Activated CD8-positive, alpha-beta memory T cell treated with anti-CD3 and anti-CD28 coated beads, Interleukin-2, amount 10 ng/mL, durations not matched to agents 7 days and 5 days (primary cell): ENCODE measurements around the gene SV2A. TPM values are rescaled to one million over a fixed set of nuclear protein-coding genes. Genes with fewer than 3 reads are reported as not detected.
"Not testable (repeated sequence)": the region's sequence is repeated elsewhere in the genome, so short reads cannot be mapped to it uniquely, and the experiment has no call there.

ENCODE experiments used
- ATAC-seq: fragments of 150-1000 bp; cut with Tn5 transposase; one replicate; pipeline ENCODE4 v1.10.0; 2021; ENCODE audit warnings: moderate library complexity
- CTCF ChIA-PET: fragments of 350-600 bp; sonication (Branson Sonifier 250); formaldehyde crosslinking; loops from one replicate; lab custom pipeline; 2021; ENCODE audit warnings: antibody characterized with exemption; lab: Charles Lee
- DNase-seq: peaks from one replicate; pipeline ENCODE4 v3.0.0-alpha.2; 2020
- H3K27ac Mint-ChIP-seq: one replicate; pipeline ENCODE4 v1.8.0; 2021; ENCODE audit warnings: mild to moderate bottlenecking, mixed read lengths
- H3K27me3 Mint-ChIP-seq: one replicate; pipeline ENCODE4 v1.8.0; 2021; ENCODE audit warnings: mixed read lengths
- H3K36me3 Mint-ChIP-seq: one replicate; pipeline ENCODE4 v1.8.0; 2021; ENCODE audit warnings: mild to moderate bottlenecking, mixed read lengths
- H3K4me1 Mint-ChIP-seq: one replicate; pipeline ENCODE4 v1.8.0; 2021; ENCODE audit warnings: mixed read lengths
- H3K4me3 Mint-ChIP-seq: one replicate; pipeline ENCODE4 v1.8.0; 2021; ENCODE audit warnings: mild to moderate bottlenecking, moderate library complexity, mixed read lengths
- H3K9me3 Mint-ChIP-seq: one replicate; pipeline ENCODE4 v1.8.0; 2022; ENCODE audit warnings: low read depth, mixed read lengths
- total RNA-seq, 2 experiments: library from RNA; stranded (reverse); gene quantifications; one replicate each; pipeline ENCODE4 v1.2.3, GENCODE V29; 2021

Gene SV2A, protein sequence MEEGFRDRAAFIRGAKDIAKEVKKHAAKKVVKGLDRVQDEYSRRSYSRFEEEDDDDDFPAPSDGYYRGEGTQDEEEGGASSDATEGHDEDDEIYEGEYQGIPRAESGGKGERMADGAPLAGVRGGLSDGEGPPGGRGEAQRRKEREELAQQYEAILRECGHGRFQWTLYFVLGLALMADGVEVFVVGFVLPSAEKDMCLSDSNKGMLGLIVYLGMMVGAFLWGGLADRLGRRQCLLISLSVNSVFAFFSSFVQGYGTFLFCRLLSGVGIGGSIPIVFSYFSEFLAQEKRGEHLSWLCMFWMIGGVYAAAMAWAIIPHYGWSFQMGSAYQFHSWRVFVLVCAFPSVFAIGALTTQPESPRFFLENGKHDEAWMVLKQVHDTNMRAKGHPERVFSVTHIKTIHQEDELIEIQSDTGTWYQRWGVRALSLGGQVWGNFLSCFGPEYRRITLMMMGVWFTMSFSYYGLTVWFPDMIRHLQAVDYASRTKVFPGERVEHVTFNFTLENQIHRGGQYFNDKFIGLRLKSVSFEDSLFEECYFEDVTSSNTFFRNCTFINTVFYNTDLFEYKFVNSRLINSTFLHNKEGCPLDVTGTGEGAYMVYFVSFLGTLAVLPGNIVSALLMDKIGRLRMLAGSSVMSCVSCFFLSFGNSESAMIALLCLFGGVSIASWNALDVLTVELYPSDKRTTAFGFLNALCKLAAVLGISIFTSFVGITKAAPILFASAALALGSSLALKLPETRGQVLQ
- total RNA-seq: 10 to 100 TPM; 15.8 to 17.1 TPM

DNA sequence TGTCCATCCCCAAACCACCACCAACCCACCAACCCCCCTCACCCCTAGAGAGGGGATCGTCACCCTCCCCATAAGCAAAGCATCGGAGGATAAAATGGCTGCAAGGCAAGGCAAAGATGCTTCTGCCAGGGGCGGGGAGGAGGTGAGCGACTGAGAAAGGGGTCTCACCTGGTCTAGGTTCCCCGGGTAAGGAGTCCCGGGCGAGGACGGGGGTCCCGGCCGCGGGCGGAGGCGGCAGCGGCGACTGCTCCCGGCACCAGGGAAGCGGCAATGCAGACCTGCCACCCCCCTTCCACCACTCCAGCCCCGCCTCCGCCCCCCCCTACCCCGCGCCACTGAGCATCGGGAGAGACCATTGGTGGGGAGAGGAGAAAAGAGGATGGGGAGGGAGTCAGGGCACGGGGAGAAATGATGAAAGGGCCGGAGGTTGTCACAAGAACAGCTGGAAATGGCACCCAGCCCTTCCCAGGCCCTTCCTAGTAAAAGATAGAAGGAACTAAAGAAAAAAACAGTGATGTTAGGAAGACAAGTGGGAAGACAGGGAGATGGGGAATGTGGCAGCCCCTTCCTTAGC lies at the start of gene SV2A:
Gene SV2A (minus strand): TSS at position 274 of the 574 bp plus-strand sequence. CDS start 4,004 bp downstream, outside the sequence.
- H3K4me1 Mint-ChIP-seq: peaks cover 35% of the 10 kb centered on the region
- peak within 1 kb of the TSS; percentile 77 for H3K27ac Mint-ChIP-seq
- ATAC-seq: peak; percentile 82
- H3K36me3 Mint-ChIP-seq: peaks cover 13% of the 10 kb centered on the region
- CTCF ChIA-PET: no interaction called here
- H3K4me3 Mint-ChIP-seq: peak within 1 kb of the TSS; percentile 83
- H3K27me3 Mint-ChIP-seq: no peaks in the 10 kb centered on the region
- peak; percentile 61 for DNase-seq
- H3K9me3 Mint-ChIP-seq: no peaks in the 10 kb centered on the region

DNA sequence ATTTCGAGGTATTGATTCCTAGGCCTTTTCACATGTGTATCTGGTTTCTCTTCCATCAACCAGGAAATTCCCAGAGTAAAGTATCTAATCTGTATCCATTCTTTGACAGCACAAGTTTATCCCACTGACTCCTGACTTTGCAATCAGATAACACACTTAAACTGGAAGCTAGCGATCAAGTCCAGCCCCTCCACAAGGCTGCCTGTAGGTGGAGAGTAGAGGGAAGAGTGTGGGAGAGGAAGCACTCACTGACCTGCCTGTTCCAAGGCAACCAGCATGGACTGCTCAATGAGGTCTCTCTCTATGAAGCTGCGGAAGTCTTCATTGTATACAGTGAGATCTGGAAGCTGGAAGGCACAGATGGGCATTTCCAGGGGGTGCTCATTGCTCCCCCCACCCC lies 49.4 kb upstream of the SV2A start:
- CTCF ChIA-PET: interaction anchor here (1.0 kb wide), 1 partner anchor 83 kb away, joined by 3 read pairs; no protein-coding TSS in a partner anchor
- Mint-ChIP-seq H3K4me1 (peaks cover 8% of the 10 kb centered on the region), H3K9me3 (no peaks in the 10 kb centered on the region), H3K27me3 (no peaks in the 10 kb centered on the region), H3K27ac (no peak overlapping the region), H3K36me3 (peaks cover 21% of the 10 kb centered on the region), H3K4me3 (no peak overlapping the region)
- ATAC-seq: no peak
- no peak for DNase-seq

DNA sequence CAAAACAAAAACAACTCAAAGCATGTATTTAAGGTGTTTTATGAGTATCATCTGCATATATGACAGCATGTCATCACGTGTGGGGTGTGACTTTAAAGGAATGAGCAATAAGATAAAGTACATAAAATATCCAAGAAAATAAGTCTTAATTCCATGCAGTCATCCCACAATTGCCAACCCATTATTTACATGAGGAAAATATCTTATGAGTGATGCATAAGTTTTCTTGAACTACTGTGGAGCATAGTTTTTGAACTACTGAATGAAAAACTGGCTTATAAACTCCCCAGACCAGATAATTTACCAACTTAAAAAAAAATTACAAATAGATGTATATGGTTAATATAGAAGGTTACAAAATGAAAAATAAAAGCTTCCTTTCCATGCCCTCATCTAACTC lies 48.8 kb upstream of the SV2A start:
- peaks cover 19% of the 10 kb centered on the region for H3K36me3 Mint-ChIP-seq
- peaks cover 14% of the 10 kb centered on the region for H3K4me1 Mint-ChIP-seq
- H3K27ac Mint-ChIP-seq: no peak overlapping the region
- ATAC-seq: no peak
- no peaks in the 10 kb centered on the region for H3K9me3 Mint-ChIP-seq
- no peaks in the 10 kb centered on the region for H3K27me3 Mint-ChIP-seq
- no peak overlapping the region for H3K4me3 Mint-ChIP-seq
- CTCF ChIA-PET: interaction anchor here (1.0 kb wide), 1 partner anchor 84 kb away, joined by 3 read pairs; no protein-coding TSS in a partner anchor
- no peak for DNase-seq

DNA sequence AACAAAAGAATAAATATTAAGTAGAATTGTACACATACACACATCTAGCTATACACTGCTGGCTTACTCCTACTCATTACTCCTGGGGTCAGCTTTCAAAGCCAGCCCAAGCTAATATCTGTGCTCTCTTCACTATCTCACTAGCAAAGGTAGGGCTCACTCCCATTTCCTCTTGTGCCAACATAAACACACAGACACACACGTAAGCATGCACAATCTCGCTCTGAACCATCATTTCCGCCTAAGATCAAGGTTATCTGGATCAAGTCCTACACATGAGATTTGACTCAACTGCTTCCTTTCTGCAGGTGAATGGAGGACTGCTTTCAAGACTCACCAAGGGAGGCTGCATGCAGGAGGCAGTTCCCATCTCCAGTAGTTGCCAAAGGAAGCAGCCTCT lies 47.8 kb upstream of the SV2A start:
- DNase-seq (no peak), ATAC-seq (no peak)
- peaks cover 14% of the 10 kb centered on the region for H3K4me1 Mint-ChIP-seq
- peaks cover 16% of the 10 kb centered on the region for H3K36me3 Mint-ChIP-seq
- no peak overlapping the region for H3K4me3 Mint-ChIP-seq
- no peak overlapping the region for H3K27ac Mint-ChIP-seq
- H3K9me3 Mint-ChIP-seq: no peaks in the 10 kb centered on the region
- H3K27me3 Mint-ChIP-seq: no peaks in the 10 kb centered on the region
- CTCF ChIA-PET: interaction anchor here (1.1 kb wide), 1 partner anchor 222 kb away, joined by 4 read pairs; no protein-coding TSS in a partner anchor

DNA sequence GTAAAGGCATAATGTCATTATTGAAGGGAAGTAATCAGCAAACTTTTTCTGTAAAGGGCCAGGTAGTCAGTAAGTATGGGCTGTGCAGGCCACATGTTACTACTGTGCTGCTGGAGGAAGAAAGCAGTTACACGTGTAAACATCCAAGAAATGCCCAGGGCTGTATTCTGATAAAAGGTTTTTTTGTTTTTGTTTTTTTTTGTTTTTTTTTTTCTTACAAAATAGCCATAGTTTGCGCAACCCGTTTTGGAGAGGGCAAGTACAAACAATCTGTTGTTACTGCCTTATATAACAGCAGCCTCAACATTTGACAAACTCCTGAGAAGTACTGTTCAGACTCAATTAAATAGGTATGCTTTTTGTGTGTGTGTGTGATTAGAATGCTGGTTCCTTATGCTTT lies 45.7 kb upstream of the SV2A start:
- H3K27ac Mint-ChIP-seq: no peak overlapping the region

DNA sequence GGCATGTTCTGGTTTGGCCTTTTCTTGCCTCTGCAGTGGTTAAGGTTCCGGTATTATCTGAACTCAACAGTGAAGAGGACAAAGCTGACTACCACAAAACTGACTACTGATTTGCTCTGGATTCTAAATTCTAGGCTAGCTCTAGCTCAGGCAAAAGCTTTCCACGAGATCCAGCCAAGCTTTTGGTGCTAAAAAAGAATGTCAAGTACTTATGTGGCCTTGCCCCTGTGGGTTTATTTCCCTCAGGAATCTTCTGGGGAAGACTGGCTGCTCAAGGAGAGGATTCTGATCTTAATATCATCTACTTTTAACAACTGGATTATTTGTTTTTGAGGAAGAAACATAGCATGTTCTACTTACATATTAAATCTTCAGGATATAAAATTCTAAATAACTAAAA lies 45.1 kb upstream of the SV2A start:
- ATAC-seq (no peak), DNase-seq (no peak)
- Mint-ChIP-seq H3K36me3 (peaks cover 26% of the 10 kb centered on the region), H3K27me3 (no peaks in the 10 kb centered on the region), H3K4me1 (peaks cover 14% of the 10 kb centered on the region), H3K27ac (peak overlapping the region; percentile 33), H3K9me3 (peaks cover 1% of the 10 kb centered on the region), H3K4me3 (no peak overlapping the region)
- CTCF ChIA-PET: interaction anchor here (0.5 to 3.0 kb wide), 37 partner anchors 15 to 471 kb away, joined by 3 to 47 read pairs (median 4); partner anchors contain the start of genes OTUD7B, SF3B4 and VPS45

More for the DNA sequence above, 45.7 kb upstream of the SV2A start:
- CTCF ChIA-PET: interaction anchor here (0.7 to 3.0 kb wide), 2 partner anchors 47 to 89 kb away, joined by 3 to 47 read pairs; partner anchors contain the start of gene OTUD7B
- H3K27me3 Mint-ChIP-seq: no peaks in the 10 kb centered on the region
- H3K4me1 Mint-ChIP-seq: peaks cover 14% of the 10 kb centered on the region
- peaks cover 23% of the 10 kb centered on the region for H3K36me3 Mint-ChIP-seq
- ATAC-seq (no peak), DNase-seq (no peak)
- no peak overlapping the region for H3K4me3 Mint-ChIP-seq
- no peaks in the 10 kb centered on the region for H3K9me3 Mint-ChIP-seq

DNA sequence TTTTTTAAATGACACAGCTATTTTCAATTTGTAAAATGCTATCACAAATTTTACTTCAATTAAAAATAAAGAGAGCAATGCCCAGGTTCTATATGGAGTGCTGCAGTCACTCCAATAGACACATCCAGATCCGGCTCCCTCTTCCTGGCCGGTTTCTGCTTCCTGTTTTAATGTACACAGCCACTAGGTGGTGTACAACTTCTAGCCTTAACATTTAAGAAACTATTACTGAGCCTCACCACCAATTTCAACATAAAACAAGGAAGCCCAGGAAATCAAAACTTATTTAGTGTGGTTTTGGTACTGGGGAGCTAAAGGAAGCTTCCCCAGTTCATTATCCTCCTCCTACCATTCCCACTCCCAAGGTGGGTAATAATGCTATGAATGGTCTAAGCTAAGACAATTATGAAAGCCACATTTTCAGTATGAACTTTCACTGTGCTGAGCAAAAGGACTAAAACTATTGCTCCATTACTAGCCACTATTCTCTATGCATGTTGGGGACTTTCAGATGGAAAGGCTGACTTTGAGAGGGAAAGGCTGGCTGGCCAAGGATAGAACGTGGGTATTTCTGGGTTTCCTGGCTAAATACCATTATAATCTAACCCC lies 44.5 kb upstream of the SV2A start:
- Mint-ChIP-seq H3K27me3 (no peaks in the 10 kb centered on the region), H3K27ac (peak overlapping the region; percentile 44), H3K9me3 (peaks cover 1% of the 10 kb centered on the region), H3K36me3 (peaks cover 28% of the 10 kb centered on the region), H3K4me1 (peaks cover 14% of the 10 kb centered on the region), H3K4me3 (no peak overlapping the region)
- peak; percentile 59 for DNase-seq
- CTCF ChIA-PET: interaction anchor here (0.5 to 3.0 kb wide), 41 partner anchors 15 to 471 kb away, joined by 3 to 47 read pairs (median 4); partner anchors contain the start of genes OTUD7B, SF3B4 and VPS45
- ATAC-seq: peak; percentile 86

DNA sequence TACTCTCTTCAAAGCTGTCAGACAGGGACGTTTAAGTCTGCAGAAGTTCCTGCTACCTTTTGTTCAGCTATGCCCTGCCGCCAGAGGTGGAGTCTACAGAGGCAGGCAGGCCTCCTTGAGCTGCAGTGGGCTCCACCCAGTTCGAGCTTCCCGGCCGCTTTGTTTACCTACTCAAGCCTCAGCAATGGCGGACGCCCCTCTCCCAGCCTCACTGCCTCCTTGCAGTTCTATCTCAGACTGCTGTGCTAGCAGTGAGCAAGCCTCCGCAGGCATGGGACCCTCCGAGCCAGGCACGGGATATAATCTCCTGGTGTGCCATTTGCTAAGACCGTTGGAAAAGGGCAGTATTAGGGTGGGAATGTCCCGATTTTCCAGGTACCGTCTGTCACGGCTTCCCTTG lies 39.9 kb upstream of the SV2A start:
- H3K27me3 Mint-ChIP-seq, H3K4me3 Mint-ChIP-seq, ATAC-seq, DNase-seq, H3K9me3 Mint-ChIP-seq, H3K27ac Mint-ChIP-seq: not testable (repeated sequence)
- CTCF ChIA-PET: interaction anchor here (1.4 kb wide), 1 partner anchor 93 kb away, joined by 5 read pairs; no protein-coding TSS in a partner anchor
- H3K4me1 Mint-ChIP-seq: peaks cover 11% of the 10 kb centered on the region
- peaks cover 25% of the 10 kb centered on the region for H3K36me3 Mint-ChIP-seq

DNA sequence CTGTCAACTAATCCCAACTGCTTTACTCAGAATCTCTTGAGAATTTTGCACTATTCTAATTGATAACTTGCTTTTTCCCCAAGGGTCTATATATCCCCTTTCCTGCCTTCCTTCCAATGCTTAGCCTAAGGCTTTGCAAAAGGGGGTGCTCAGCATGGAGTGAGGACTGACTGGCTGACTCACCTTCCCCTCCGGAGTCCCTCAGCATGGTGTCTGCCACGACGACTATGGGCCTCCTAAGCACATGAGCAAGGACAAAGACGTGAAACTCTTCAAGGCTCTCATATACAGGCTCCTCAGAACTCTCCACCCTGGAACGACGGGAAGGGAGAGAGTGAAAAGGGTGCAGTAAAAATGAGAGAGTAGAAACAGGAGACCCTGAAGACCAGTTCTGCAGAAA lies 32.3 kb upstream of the SV2A start:
- H3K36me3 Mint-ChIP-seq: peaks cover 18% of the 10 kb centered on the region
- H3K27me3 Mint-ChIP-seq: no peaks in the 10 kb centered on the region
- no peak overlapping the region for H3K4me3 Mint-ChIP-seq
- H3K4me1 Mint-ChIP-seq: no peaks in the 10 kb centered on the region
- ATAC-seq (no peak), DNase-seq (no peak)
- H3K9me3 Mint-ChIP-seq: no peaks in the 10 kb centered on the region
- CTCF ChIA-PET: no interaction called here
- H3K27ac Mint-ChIP-seq: no peak overlapping the region

DNA sequence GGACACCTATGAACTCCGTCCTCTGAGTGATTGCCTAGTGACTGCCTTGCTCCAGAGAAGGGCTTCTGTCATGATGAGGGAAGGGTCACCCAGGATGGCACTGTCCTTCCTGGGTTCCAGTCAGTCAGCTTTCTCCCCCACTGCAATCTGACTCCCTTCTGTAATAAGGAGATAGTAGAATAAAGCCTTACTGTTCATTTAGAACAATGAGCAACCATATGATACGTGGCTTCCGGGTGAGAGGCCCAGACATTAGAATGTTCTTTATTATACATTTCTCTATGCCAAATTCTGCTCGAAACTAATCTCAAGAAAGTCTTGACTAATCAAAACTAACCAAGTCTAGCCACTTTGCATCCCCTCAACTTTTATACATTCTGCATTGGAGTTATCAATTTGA lies 27.6 kb upstream of the SV2A start:
- DNase-seq (no peak), ATAC-seq (no peak)
- H3K36me3 Mint-ChIP-seq: peaks cover 14% of the 10 kb centered on the region
- H3K27ac Mint-ChIP-seq: no peak overlapping the region
- H3K27me3 Mint-ChIP-seq: no peaks in the 10 kb centered on the region
- H3K4me1 Mint-ChIP-seq: peaks cover 10% of the 10 kb centered on the region
- CTCF ChIA-PET: interaction anchor here (1.1 to 1.4 kb wide), 2 partner anchors 17 to 242 kb away, joined by 3 to 4 read pairs; no protein-coding TSS in a partner anchor
- no peak overlapping the region for H3K4me3 Mint-ChIP-seq
- H3K9me3 Mint-ChIP-seq: no peaks in the 10 kb centered on the region

DNA sequence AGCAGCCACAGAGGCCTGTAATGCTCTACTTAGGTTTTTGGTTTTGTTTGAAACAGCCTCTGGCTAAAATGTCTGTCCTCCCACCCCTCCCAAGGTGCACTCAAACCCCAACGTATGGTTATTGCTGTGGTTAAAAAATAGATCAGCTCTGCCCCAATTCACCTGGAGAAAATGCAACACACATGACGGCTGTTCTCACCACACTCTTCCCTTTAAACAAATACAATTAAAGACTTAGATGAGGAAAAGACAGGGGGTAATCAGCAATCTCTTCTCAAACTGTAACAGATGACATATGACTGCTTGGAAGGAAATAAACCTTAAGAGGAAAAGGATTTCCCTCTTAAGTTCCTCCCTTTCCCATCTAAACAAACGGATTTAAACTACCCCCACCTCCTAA lies 25.2 kb upstream of the SV2A start:
- Mint-ChIP-seq H3K4me1 (peaks cover 26% of the 10 kb centered on the region), H3K27me3 (no peaks in the 10 kb centered on the region), H3K27ac (peak overlapping the region; percentile 56), H3K4me3 (no peak overlapping the region), H3K36me3 (peaks cover 12% of the 10 kb centered on the region), H3K9me3 (no peaks in the 10 kb centered on the region)
- ATAC-seq (no peak), DNase-seq (no peak)
- CTCF ChIA-PET: interaction anchor here (1.0 to 1.1 kb wide), 2 partner anchors 16 to 19 kb away, joined by 3 read pairs; no protein-coding TSS in a partner anchor

DNA sequence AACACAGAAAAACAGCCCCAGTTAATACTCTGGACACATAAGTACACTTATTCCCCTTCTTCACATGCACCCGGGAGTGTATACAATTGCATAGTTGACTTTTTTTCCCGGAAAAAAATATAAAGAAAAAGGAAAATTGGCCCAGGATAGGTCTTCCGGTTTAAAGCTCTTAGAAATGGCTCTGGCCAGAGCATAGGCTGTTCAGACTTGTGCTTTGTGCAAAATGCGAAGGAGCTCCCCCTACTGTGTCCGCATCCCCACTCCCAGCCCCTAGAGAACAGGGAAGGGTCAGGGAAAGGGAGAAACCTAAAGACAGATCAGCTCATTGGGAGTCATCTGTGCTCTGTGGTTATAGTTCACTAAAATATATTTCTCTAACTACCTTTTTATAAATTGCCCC lies 24.6 kb upstream of the SV2A start:
- H3K9me3 Mint-ChIP-seq: no peaks in the 10 kb centered on the region
- H3K27ac Mint-ChIP-seq: no peak overlapping the region
- peaks cover 33% of the 10 kb centered on the region for H3K4me1 Mint-ChIP-seq
- H3K27me3 Mint-ChIP-seq: no peaks in the 10 kb centered on the region
- H3K36me3 Mint-ChIP-seq: peaks cover 12% of the 10 kb centered on the region
- no peak for ATAC-seq
- no peak overlapping the region for H3K4me3 Mint-ChIP-seq
- CTCF ChIA-PET: interaction anchor here (0.8 to 1.1 kb wide), 3 partner anchors 16 to 20 kb away, joined by 3 read pairs; no protein-coding TSS in a partner anchor
- DNase-seq: no peak
